Spleen (tissue), 11 donors: ENCODE measurements around the gene TSC1. TPM values are rescaled to one million over a fixed set of nuclear protein-coding genes. Genes with fewer than 3 reads are reported as not detected.
A peak's percentile ranks its signal among the peaks of the same experiment; 100 is the strongest.

Experiments used
- DNase-seq: peaks from one replicate; pipeline ENCODE4 v3.0.0-alpha.2; 2020
- H3K27ac ChIP-seq, 8 donors: fragments of 200-600 bp; sonication (generic) in 7 of 8; 1 replicate in 4 of 8; 2 replicates in 4 of 8; pipeline versions ENCODE4 v1.5.0 to v1.8.0; 2016 to 2021; ENCODE audit warnings: inconsistent platforms in 4 of 8, mild to moderate bottlenecking in 4 of 8, moderate library complexity in 1 of 8
- H3K27me3 ChIP-seq, 7 donors: fragments of 200-600 bp; sonication (generic) in 6 of 7; replicated peaks in 1 of 7; 1 replicate in 4 of 7; 2 replicates in 3 of 7; pipeline versions ENCODE4 v1.5.0 to v1.8.0; 2016 to 2021; ENCODE audit warnings: inconsistent platforms in 3 of 7, mild to moderate bottlenecking in 1 of 7
- H3K36me3 ChIP-seq, 6 donors: fragments of 200-600 bp; sonication (generic) in 5 of 6; 1 replicate in 4 of 6; 2 replicates in 2 of 6; pipeline versions ENCODE4 v1.5.0 to v1.8.0; 2016 to 2021; ENCODE audit warnings: inconsistent platforms in 2 of 6
- H3K4me1 ChIP-seq, 6 donors: fragments of 200-600 bp; sonication (generic) in 5 of 6; 1 replicate in 3 of 6; 2 replicates in 3 of 6; pipeline versions ENCODE4 v1.5.0 to v1.8.0; 2016 to 2021; ENCODE audit warnings: inconsistent platforms in 3 of 6
- H3K4me3 ChIP-seq, 8 donors: fragments of 200-600 bp; sonication (generic) in 7 of 8; 1 replicate in 4 of 8; 2 replicates in 4 of 8; pipeline versions ENCODE4 v1.5.0 to v1.8.0; 2016 to 2021; ENCODE audit warnings: inconsistent platforms in 4 of 8, mild to moderate bottlenecking in 4 of 8, moderate library complexity in 2 of 8
- H3K9me3 ChIP-seq, 8 donors: fragments of 200-600 bp; sonication (generic) in 7 of 8; 1 replicate in 4 of 8; 2 replicates in 4 of 8; pipeline versions ENCODE4 v1.5.0 to v1.8.0; 2016 to 2021; ENCODE audit warnings: inconsistent platforms in 4 of 8
- CTCF ChIP-seq, 11 experiments: fragments of 200-600 bp in 7 of 11; fragments of 450-650 bp in 4 of 11; sonication (generic) in 4 of 11; IDR thresholded peaks in 8 of 11; conservative IDR thresholded peaks in 3 of 11; 1 replicate in 7 of 11; 2 replicates in 4 of 11; pipeline versions ENCODE4 v1.4.0 to v1.8.0; 2016 to 2021; ENCODE audit warnings: antibody characterized with exemption in 11 of 11, inconsistent platforms in 4 of 11, mild to moderate bottlenecking in 1 of 11
- POLR2A ChIP-seq, 3 donors: fragments of 450-650 bp; IDR thresholded peaks; one replicate each; pipeline ENCODE4 v1.5.1; 2017; ENCODE audit warnings: antibody characterized with exemption in 3 of 3, mild to moderate bottlenecking in 1 of 3
- POLR2AphosphoS5 ChIP-seq, 3 donors: sonication (generic); formaldehyde crosslinking; IDR thresholded peaks; one replicate each; pipeline ENCODE4 v1.5.1; 2017; ENCODE audit warnings: antibody characterized with exemption in 3 of 3
- WGBS, 5 donors: extraction: QIAGEN DNeasy Blood & Tissue Kit in 3 of 5; methylation state at CpG; one replicate each; pipeline versions ENCODE4 v1.1.5 to v1.1.7; 2013 to 2018; 5-methylcytosine and 5-hydroxymethylcytosine counted together
- intact Hi-C: fragments of 100-400 bp; cut with DNase I; formaldehyde crosslinking; loops from one replicate; pipeline ENCODE4 v1.15.0; 2023; ENCODE audit warnings: low total_unique reads
- polyA plus RNA-seq, 3 donors: library from polyadenylated mRNA; stranded (reverse); fragments of 200-250 nt; gene quantifications; one replicate each; pipeline ENCODE4 v1.2.1, GENCODE V29; 2013
- total RNA-seq, 7 donors: library from RNA; depleted of rRNA in 3 of 7; stranded (reverse); fragments of >200 nt in 3 of 7; fragmentation: NEBNext Ultra II Directional in 4 of 7; extraction: Animal tissue kit (Norgen Biotek cat#: 25700) in 4 of 7; gene quantifications; one replicate each; pipeline versions ENCODE4 v1.1.0 to v1.2.1, GENCODE V29; 2016 to 2021
- donor health status: healthy with polysubstance abuse.
- donor health status: DM: no; HTN: no; CAD: no; lungs with moderate emphysema.
- donor health status: DM: no; HTN: no; CAD: no.
- donor health status: Bipolar disorder and iron deficiency.
- donor health status: healthy.
- donor health status: DM: no; HTN: no; CAD: no.
- donor health status: DM: yes; HTN: yes; CAD: no.

The TSC1 gene
- total and polyA plus RNA-seq, 10 donors, result 6.9 to 80.6 (median 51.6) TPM

GRCh38 chr9:132880324-132880661 lies 64.1 kb downstream of the TSC1 start:
- TF ChIP-seq POLR2A (IDR thresholded peaks at IDR 0.05) (no peak), CTCF (IDR thresholded peaks at IDR 0.05 in 8 of 11, conservative IDR thresholded peaks at IDR 0.05 in 3 of 11) (no peak), POLR2AphosphoS5 (IDR thresholded peaks at IDR 0.05) (no peak)
- Histone ChIP-seq H3K4me1 (peaks cover 0 to 28% (median 21%) of the 10 kb centered on the region in 6 donors), H3K27ac (peak overlapping the region in 3 of 8 donors; percentile 76 to 85 (median 84)), H3K9me3 (no peaks in the 10 kb centered on the region), H3K36me3 (no peaks in the 10 kb centered on the region), H3K27me3 (no peaks in the 10 kb centered on the region), H3K4me3 (no peak overlapping the region)
- intact Hi-C loops, result no loop called here
- peak; percentile 5 for DNase-seq
- 84 to 92% (median 89%) methylated on average over 7 of the region's 7 CpGs for WGBS, 5 donors

- 66 to 82% (median 74%) methylated on average over 6 of the region's 6 CpGs for WGBS, 5 donors
- Histone ChIP-seq H3K4me3 (peak overlapping the region in 3 of 8 donors; percentile 85 to 98 (median 93)), H3K27ac (peak overlapping the region in 6 of 8 donors; percentile 61 to 85 (median 76)), H3K36me3 (no peaks in the 10 kb centered on the region), H3K27me3 (no peaks in the 10 kb centered on the region), H3K4me1 (peaks cover 0 to 28% (median 21%) of the 10 kb centered on the region in 6 donors), H3K9me3 (no peaks in the 10 kb centered on the region)
- DNase-seq, result peak; percentile 14
- TF ChIP-seq POLR2A (IDR thresholded peaks at IDR 0.05) (no peak), CTCF (IDR thresholded peaks at IDR 0.05 in 8 of 11, conservative IDR thresholded peaks at IDR 0.05 in 3 of 11) (no peak)
- intact Hi-C loops, result no loop called here
Observed at GRCh38 chr9:132879457-132880323, 64.7 kb downstream of the TSC1 start.

GRCh38 chr9:132878695-132879456 lies 65.5 kb downstream of the TSC1 start, which contains the start of gene SPACA9:
Gene SPACA9, plus strand, starts transcription at chr9:132878898. Its CDS starts 5,050 bp downstream, at chr9:132883948.
- WGBS, 5 donors, result 22 to 31% (median 24%) methylated on average over 34 to 42 of the region's 42 CpGs
- no peak for TF ChIP-seq POLR2AphosphoS5 (IDR thresholded peaks at IDR 0.05)
- no peak for TF ChIP-seq CTCF (IDR thresholded peaks at IDR 0.05 in 8 of 11, conservative IDR thresholded peaks at IDR 0.05 in 3 of 11)
- no peak for TF ChIP-seq POLR2A (IDR thresholded peaks at IDR 0.05)
- no peaks in the 10 kb centered on the region for H3K27me3 ChIP-seq
- H3K4me1 ChIP-seq, result peaks cover 0 to 28% (median 21%) of the 10 kb centered on the region in 6 donors
- H3K4me3 ChIP-seq, result peak within 1 kb of the TSS; percentile 85 to 98 (median 96)
- no peaks in the 10 kb centered on the region for H3K36me3 ChIP-seq
- H3K9me3 ChIP-seq, result no peaks in the 10 kb centered on the region
- H3K27ac ChIP-seq, result peak within 1 kb of the TSS in 7 of 8 donors; percentile 29 to 85 (median 76)
- DNase-seq, result peak; percentile 80
- intact Hi-C loops, result no loop called here
